H1 (cell line): Measurements from ENCODE around the gene SLC27A4. TPM values are rescaled to one million over a fixed set of nuclear protein-coding genes. Genes with fewer than 3 reads are reported as not detected.

Experiments
- CBX5 ChIP-seq: fragments of 300-800, 300-1000 bp; sonication (generic); IDR thresholded peaks from 2 replicates; pipeline ENCODE4 v1.7.1; 2016; ENCODE audit warnings: antibody characterized with exemption, low read length, low read depth
- CHD7 ChIP-seq: fragments of 300-600 bp; sonication (generic); IDR thresholded peaks from 2 replicates; pipeline ENCODE4 v1.7.1; 2012; ENCODE audit warnings: low read length, moderate library complexity, mild to moderate bottlenecking, inconsistent platforms; ENCODE audit not compliant: insufficient replicate concordance
- FOSL1 ChIP-seq: IDR thresholded peaks from 2 replicates; pipeline ENCODE4 v1.6.1; 2011; ENCODE audit warnings: mild to moderate bottlenecking, low read depth, low read length, moderate library complexity; ENCODE audit not compliant: insufficient read depth
- GTF2F1 ChIP-seq: IDR thresholded peaks from 2 replicates; pipeline ENCODE4 v1.6.1; 2012; ENCODE audit warnings: low read depth, low read length, improper control_type of control experiment, borderline replicate concordance
- MAFK ChIP-seq: IDR thresholded peaks from 2 replicates; pipeline ENCODE4 v1.6.1; 2012; ENCODE audit warnings: low read depth, mild to moderate bottlenecking, improper control_type of control experiment, low read length
- SIN3A ChIP-seq, 2 experiments: IDR thresholded peaks in 1 of 2; conservative IDR thresholded peaks in 1 of 2; 2 replicates each; pipeline ENCODE4 v1.6.1; 2011 to 2012; ENCODE audit warnings: low read length in 2 of 2, improper control_type of control experiment in 1 of 2, low read depth in 1 of 2, mild to moderate bottlenecking in 1 of 2
- SIRT6 ChIP-seq: IDR thresholded peaks from one replicate; pipeline ENCODE4 v1.7.1; 2012; ENCODE audit warnings: low read length, inconsistent platforms
- ZNF274 ChIP-seq: IDR thresholded peaks from 2 replicates; pipeline ENCODE4 v1.7.0; 2012; ENCODE audit warnings: low read length, borderline replicate concordance; ENCODE audit errors: extremely low read depth
- polyA plus RNA-seq, 7 experiments: library from polyadenylated mRNA; depleted of rRNA in 3 of 7; stranded (reverse) in 5 of 7; unstranded in 2 of 7; fragments of >200 nt in 5 of 7; fragments of 200-250 nt in 2 of 7; gene quantifications; 1 replicate in 5 of 7; 2 replicates in 1 of 7; 4 replicates in 1 of 7; pipeline versions ENCODE4 v1.2.1 to v1.2.3, GENCODE V29; 2011 to 2013; ENCODE audit warnings: missing spikeins in 2 of 7, mixed read lengths in 2 of 7
- total RNA-seq: library from RNA; stranded (reverse); fragmentation: NEBNext Ultra II Directional; extraction: Animal tissue kit (Norgen Biotek cat#: 25700); gene quantifications from 2 replicates; pipeline ENCODE4 v1.2.1, GENCODE V29; 2021

Gene SLC27A4
- total and polyA plus RNA-seq, 2 of the 8 experiments (the other 6 are each of a cell fraction or from before 2014, with no cell fraction given), result 14.9 to 20.5 TPM

GRCh38 chr9:128349125-128349524, 8.8 kb downstream of the SLC27A4 start (continued):
- TF ChIP-seq CHD7 (no peak), FOSL1 (no peak), MAFK (no peak), CBX5 (no peak), SIRT6 (no peak), ZNF274 (no peak), GTF2F1 (no peak), SIN3A (conservative IDR thresholded peaks at IDR 0.05 in 1 of 2, IDR thresholded peaks at IDR 0.05 in 1 of 2; ENCODE audit: low read depth in 1 of 2, low read length in 2 of 2) (no peak)
